ENCODE measurements around the gene C10orf67. TPM values are rescaled to one million over a fixed set of nuclear protein-coding genes. Genes with fewer than 3 reads are reported as not detected.
"Not testable (repeated sequence)": the region's sequence is repeated elsewhere in the genome, so short reads cannot be mapped to it uniquely, and the experiment has no call there.

Gene C10orf67
- total and polyA plus RNA-seq, 5 donors, result 0.18 to 0.66 (median 0.33) TPM

GRCh38 chr10:23375366-23375765, 30.8 kb upstream of the C10orf67 start:
- 93% methylated on average over 4 of the region's 4 CpGs for WGBS

DNA sequence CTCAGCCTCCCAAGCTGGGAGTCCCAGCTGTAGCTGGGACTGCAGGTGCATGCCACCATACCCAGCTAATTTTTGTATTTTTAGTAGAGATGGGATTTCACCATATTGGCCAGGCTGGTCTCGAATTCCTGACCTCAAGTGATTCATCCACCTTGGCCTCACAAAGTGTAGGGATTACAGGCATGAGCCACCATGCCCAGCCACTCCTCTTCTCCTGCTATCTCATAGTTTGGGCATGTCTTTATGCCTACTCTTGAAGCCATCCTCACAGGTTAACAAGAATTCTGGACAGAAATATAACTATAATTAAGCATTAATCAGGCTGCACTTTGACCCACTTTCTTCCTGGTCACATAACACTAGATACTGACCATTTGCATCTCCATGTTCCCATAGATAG, 28.6 kb upstream of the C10orf67 start:
- no peak overlapping the region for H3K27ac ChIP-seq (ENCODE audit: low read length)
- no peak for DNase-seq
- H3K27me3 ChIP-seq (ENCODE audit: control insufficient read depth, insufficient read depth), result no peaks in the 10 kb centered on the region
- no peak overlapping the region for H3K4me3 ChIP-seq (ENCODE audit: low read length)
- intact Hi-C loops (cut with DNase I), result no loop called here
- ATAC-seq, result no peak
- H3K4me1 ChIP-seq (ENCODE audit: control insufficient read depth, insufficient read depth, low read length), result no peaks in the 10 kb centered on the region
- H3K9me3 ChIP-seq (ENCODE audit: control insufficient read depth, low read length), result no peaks in the 10 kb centered on the region
- 64% methylated on average over 1 of the region's 1 CpG for WGBS

More at GRCh38 chr10:23375366-23375765, 30.8 kb upstream of the C10orf67 start:
- Histone ChIP-seq H3K9me3 (ENCODE audit: control insufficient read depth, low read length) (no peaks in the 10 kb centered on the region), H3K27me3 (ENCODE audit: control insufficient read depth, insufficient read depth) (no peaks in the 10 kb centered on the region), H3K4me3 (ENCODE audit: low read length) (no peak overlapping the region), H3K27ac (ENCODE audit: low read length) (no peak overlapping the region), H3K4me1 (ENCODE audit: control insufficient read depth, insufficient read depth, low read length) (no peaks in the 10 kb centered on the region)
- DNase-seq (no peak), ATAC-seq (no peak)
- intact Hi-C loops (cut with DNase I), result no loop called here

DNA sequence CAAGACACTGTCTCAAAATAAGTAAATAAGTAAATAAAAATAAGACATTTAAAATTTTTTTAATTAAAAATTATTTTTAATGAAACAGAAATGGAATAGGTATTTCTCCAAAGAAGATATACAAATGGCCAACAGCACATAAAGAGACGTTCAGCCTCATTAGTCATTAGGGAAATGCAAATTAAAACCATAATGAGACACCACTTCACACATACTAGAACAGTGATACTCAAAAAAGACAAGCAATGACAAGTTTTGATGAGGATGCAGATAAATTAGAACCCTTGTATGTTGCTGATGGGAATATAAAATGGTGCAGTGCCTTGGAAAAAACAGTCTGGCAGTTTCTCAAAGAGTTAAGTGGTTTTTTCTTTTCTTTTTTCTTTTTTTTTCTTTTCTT, 26.5 kb upstream of the C10orf67 start:
- intact Hi-C loops (cut with DNase I), result no loop called here
- H3K9me3 ChIP-seq (ENCODE audit: control insufficient read depth, low read length), result no peaks in the 10 kb centered on the region
- 82% methylated on average over 1 of the region's 1 CpG for WGBS
- no peaks in the 10 kb centered on the region for H3K27me3 ChIP-seq (ENCODE audit: control insufficient read depth, insufficient read depth)
- ATAC-seq (no peak), DNase-seq (no peak)
- H3K4me1 ChIP-seq (ENCODE audit: control insufficient read depth, insufficient read depth, low read length), result no peaks in the 10 kb centered on the region
- H3K4me3 ChIP-seq (ENCODE audit: low read length), result no peak overlapping the region
- H3K27ac ChIP-seq (ENCODE audit: low read length), result no peak overlapping the region

DNA sequence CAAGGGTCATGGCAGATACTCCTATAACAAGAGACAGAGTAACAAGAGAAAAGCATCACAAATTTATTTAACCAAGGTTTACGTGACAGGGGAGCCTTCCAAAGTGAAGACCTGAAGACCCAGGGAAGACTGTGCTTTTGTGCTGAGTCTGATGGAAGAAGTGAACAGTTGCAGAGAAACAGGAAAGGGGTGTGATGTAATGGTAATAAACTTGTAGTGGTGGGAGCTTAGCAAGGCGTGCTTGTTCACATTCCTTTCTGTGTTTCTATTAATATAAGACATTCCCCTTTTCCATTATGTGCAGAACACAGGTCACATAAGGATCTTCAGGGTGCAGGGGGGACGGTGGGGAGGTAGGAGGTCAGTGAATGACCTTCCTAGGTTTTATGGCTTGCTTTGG, 25.5 kb upstream of the C10orf67 start:
- WGBS, result 47% methylated on average over 3 of the region's 3 CpGs
- Histone ChIP-seq H3K4me3 (ENCODE audit: low read length) (no peak overlapping the region), H3K9me3 (ENCODE audit: control insufficient read depth, low read length) (no peaks in the 10 kb centered on the region), H3K27me3 (ENCODE audit: control insufficient read depth, insufficient read depth) (no peaks in the 10 kb centered on the region), H3K27ac (ENCODE audit: low read length) (no peak overlapping the region), H3K4me1 (ENCODE audit: control insufficient read depth, insufficient read depth, low read length) (no peaks in the 10 kb centered on the region)
- ATAC-seq (peak in 1 of 2 donors; percentile 23), DNase-seq (no peak)
- intact Hi-C loops (cut with DNase I), result no loop called here

DNA sequence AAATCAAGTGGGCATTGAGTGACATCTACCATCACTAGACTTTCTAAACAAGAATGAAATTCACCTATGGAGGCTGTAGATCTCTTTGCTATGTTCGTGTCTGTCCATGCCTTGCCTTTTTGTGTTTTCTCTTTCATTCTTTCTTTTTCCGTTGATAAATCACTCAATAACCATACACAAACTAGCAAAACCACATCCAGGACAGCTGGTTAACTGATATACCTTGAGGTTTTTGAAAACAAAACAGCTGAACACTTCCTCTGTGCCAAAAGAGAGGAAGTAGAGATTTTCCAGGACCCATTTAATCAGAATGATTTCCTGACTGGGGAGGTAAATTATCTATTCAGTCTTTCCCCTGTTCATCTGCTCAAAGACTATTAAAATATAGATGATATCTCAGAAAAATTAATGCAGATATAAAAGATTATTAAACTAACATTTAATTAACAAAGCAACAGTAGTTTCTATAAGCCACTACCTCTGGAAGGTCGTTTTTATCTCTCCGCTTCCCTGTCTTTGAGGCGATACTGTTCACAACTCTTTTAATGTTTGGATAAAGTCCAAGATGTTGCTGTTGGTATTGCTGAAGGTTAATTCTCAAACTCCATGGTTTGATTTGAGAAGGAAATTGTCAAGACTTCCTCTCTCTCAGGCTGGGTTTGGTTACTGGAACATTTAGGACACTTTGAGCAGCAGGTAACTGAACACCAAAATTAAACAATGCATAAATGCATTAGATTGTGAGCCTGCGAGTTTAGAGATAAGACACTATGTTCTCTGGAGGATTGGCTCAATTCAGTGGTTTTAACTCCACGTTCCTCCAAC, 24.4 kb upstream of the C10orf67 start:
- no peaks in the 10 kb centered on the region for H3K27me3 ChIP-seq (ENCODE audit: control insufficient read depth, insufficient read depth)
- no peaks in the 10 kb centered on the region for H3K9me3 ChIP-seq (ENCODE audit: control insufficient read depth, low read length)
- DNase-seq, result no peak
- WGBS, result 22% methylated on average over 7 of the region's 7 CpGs
- no peak overlapping the region for H3K27ac ChIP-seq (ENCODE audit: low read length)
- intact Hi-C loops (cut with DNase I), result no loop called here
- ATAC-seq, result no peak
- H3K4me3 ChIP-seq (ENCODE audit: low read length), result no peak overlapping the region
- no peaks in the 10 kb centered on the region for H3K4me1 ChIP-seq (ENCODE audit: control insufficient read depth, insufficient read depth, low read length)

GRCh38 chr10:23367896-23368595, 23.4 kb upstream of the C10orf67 start:
- 83% methylated on average over 6 of the region's 6 CpGs for WGBS
- H3K4me3 ChIP-seq (ENCODE audit: low read length), result no peak overlapping the region
- H3K4me1 ChIP-seq (ENCODE audit: control insufficient read depth, insufficient read depth, low read length), result no peaks in the 10 kb centered on the region
- DNase-seq, result no peak
- no peak for ATAC-seq
- no peak overlapping the region for H3K27ac ChIP-seq (ENCODE audit: low read length)
- H3K9me3 ChIP-seq (ENCODE audit: control insufficient read depth, low read length), result no peaks in the 10 kb centered on the region
- no peaks in the 10 kb centered on the region for H3K27me3 ChIP-seq (ENCODE audit: control insufficient read depth, insufficient read depth)
- intact Hi-C loops (cut with DNase I), result no loop called here

GRCh38 chr10:23365417-23366030, 20.9 kb upstream of the C10orf67 start:
- H3K4me1 ChIP-seq (ENCODE audit: control insufficient read depth, insufficient read depth, low read length); H3K9me3 ChIP-seq (ENCODE audit: control insufficient read depth, low read length); intact Hi-C loops (cut with DNase I); ATAC-seq; H3K27ac ChIP-seq (ENCODE audit: low read length); H3K4me3 ChIP-seq (ENCODE audit: low read length); DNase-seq; H3K27me3 ChIP-seq (ENCODE audit: control insufficient read depth, insufficient read depth): not testable (repeated sequence)
- 80% methylated on average over 4 of the region's 4 CpGs for WGBS

DNA sequence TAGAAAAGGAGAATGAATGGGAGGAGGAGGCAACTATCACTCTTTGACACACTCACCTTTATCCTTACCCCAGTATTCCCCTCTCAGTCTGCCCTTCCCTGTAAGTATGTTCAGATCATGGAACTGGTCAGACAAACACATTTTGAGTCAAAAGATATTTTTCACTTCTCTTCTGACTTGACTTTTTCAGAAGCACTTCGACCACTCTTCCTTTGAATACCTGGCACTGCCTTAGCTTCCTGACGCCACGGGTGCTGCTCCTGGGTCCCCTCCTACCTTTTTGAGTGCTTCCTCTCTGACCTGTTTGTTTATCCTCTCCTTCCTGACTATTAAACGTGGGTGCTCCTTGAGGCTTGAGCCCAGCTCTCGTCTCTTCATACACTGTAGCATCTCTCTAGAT, 19.8 kb upstream of the C10orf67 start:
- H3K27ac ChIP-seq (ENCODE audit: low read length), result no peak overlapping the region
- DNase-seq (no peak), ATAC-seq (no peak)
- no peaks in the 10 kb centered on the region for H3K4me1 ChIP-seq (ENCODE audit: control insufficient read depth, insufficient read depth, low read length)
- H3K4me3 ChIP-seq (ENCODE audit: low read length), result no peak overlapping the region
- no peaks in the 10 kb centered on the region for H3K27me3 ChIP-seq (ENCODE audit: control insufficient read depth, insufficient read depth)
- H3K9me3 ChIP-seq (ENCODE audit: control insufficient read depth, low read length), result no peaks in the 10 kb centered on the region
- intact Hi-C loops (cut with DNase I), result no loop called here
- WGBS, result 62% methylated on average over 5 of the region's 5 CpGs

GRCh38 chr10:23363793-23364135, 19.2 kb upstream of the C10orf67 start:
- H3K4me3 ChIP-seq (ENCODE audit: low read length), result no peak overlapping the region
- H3K27ac ChIP-seq (ENCODE audit: low read length), result no peak overlapping the region
- no peaks in the 10 kb centered on the region for H3K4me1 ChIP-seq (ENCODE audit: control insufficient read depth, insufficient read depth, low read length)
- no peak for DNase-seq
- H3K9me3 ChIP-seq (ENCODE audit: control insufficient read depth, low read length), result no peaks in the 10 kb centered on the region
- intact Hi-C loops (cut with DNase I), result no loop called here
- ATAC-seq, result no peak
- WGBS, result 89% methylated on average over 5 of the region's 5 CpGs
- no peaks in the 10 kb centered on the region for H3K27me3 ChIP-seq (ENCODE audit: control insufficient read depth, insufficient read depth)

DNA sequence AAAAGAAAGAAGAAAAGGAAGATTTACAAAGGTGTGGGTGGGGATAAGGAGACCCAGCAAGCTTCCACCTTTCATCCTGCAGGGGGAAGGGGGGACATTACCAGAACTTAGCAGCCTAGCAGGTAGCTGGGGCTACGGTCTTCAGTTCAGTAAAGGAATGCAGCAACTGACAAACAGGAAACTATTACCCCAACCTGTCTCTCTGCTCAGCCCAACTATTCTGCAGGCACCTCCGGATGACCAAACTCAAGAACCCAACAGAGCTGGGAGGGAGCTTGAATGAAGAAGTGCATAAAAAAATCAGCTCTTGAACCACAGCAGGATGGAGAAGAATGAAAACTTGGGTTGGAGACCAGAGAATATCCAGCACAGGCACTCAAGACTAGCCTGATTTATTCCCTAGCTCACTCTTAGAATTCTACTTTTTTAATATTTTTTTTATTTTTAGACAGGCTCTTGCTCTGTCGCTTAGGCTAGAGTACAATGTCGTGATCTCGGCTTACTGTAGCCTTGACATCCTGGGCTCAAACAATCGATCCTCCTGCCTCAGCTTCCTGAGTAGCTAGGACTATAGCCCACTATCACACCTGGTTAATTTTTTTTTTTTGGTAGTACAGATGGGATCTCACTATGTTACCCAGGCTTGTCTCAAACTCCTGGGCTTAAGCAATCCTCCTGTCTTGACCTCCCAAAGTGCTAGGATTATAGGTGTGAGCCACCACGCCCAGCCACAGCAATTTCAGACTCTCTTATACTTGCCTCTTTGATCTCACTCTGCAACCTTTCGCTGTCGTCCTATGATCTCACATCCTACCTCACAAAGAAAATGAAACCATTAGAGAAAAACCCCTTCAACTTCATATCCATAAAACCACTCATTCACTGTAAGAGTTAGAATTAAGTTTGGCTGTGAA, 18.5 kb upstream of the C10orf67 start:
- Histone ChIP-seq H3K27me3 (ENCODE audit: control insufficient read depth, insufficient read depth) (no peaks in the 10 kb centered on the region), H3K27ac (ENCODE audit: low read length) (no peak overlapping the region), H3K4me3 (ENCODE audit: low read length) (no peak overlapping the region), H3K9me3 (ENCODE audit: control insufficient read depth, low read length) (no peaks in the 10 kb centered on the region), H3K4me1 (ENCODE audit: control insufficient read depth, insufficient read depth, low read length) (no peaks in the 10 kb centered on the region)
- intact Hi-C loops (cut with DNase I), result no loop called here
- ATAC-seq (no peak), DNase-seq (no peak)
- WGBS, result 82% methylated on average over 9 of the region's 9 CpGs
